NAMALWA (cell line): ENCODE results near the gene HSD17B3.
"Not testable (repeated sequence)": the region's sequence is repeated elsewhere in the genome, so short reads cannot be mapped to it uniquely, and the experiment has no call there.

Source experiments
- DNase-seq: peaks from one replicate; pipeline ENCODE4 v3.0.0-alpha.2; 2015; ENCODE audit warnings: low spot score

HSD17B3 gene

DNA sequence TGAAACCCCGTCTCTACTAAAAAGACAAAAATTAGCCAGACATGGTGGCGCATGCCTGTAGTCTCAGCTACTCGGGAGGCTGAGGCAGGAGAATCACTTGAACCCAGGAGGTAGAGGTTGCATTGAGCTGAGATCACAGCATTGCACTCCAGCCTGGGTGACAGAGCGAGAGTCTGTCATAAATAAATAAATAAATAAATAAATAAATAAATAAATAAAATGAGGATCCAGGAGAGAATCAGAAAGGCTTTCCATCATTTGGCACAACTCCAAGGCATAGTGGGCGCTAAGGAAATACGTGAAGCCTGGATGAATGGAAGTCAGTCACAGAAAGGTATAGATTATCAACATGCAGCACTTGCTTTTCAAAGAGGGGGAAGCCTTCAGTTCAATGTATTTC lies 65.6 kb downstream of the HSD17B3 start:
- not testable (repeated sequence) for DNase-seq

DNA sequence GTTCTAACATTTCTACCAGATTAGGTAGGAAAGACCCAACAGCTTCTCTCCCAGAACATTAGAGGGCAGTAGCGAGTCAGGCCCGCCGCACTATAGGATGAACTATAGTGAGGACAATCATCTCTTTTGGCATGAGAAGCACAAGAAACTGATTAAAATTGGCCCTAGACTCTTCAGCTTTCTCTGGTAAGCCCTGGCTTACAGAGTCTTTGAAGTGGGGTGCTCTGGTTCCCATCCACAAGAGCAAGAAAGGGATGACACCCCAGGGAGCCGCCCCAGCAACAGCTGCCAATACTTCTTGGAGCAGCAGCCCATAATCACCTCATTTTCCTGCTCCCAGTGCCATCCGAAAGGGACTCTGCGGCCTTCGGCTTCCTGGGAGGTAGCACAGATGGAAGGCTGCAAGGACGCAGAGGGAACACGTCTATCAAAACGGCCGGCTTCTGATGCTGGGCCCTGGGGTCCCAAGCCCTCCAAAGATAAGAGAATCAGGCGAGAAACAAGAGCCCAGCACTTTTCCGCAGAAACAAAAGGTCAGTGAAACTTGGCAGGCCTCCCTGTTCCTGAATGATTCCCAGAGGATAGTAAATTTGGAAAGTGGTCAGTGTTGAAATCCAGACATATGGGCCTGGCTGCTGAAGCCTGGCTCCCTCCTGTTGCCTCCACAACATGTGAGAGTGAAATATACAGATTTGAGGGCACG lies 69.3 kb downstream of the HSD17B3 start:
- DNase-seq: peak; percentile 70

GRCh38 chr9:96232164-96232538 lies 69.8 kb downstream of the HSD17B3 start:
- no peak for DNase-seq

DNA sequence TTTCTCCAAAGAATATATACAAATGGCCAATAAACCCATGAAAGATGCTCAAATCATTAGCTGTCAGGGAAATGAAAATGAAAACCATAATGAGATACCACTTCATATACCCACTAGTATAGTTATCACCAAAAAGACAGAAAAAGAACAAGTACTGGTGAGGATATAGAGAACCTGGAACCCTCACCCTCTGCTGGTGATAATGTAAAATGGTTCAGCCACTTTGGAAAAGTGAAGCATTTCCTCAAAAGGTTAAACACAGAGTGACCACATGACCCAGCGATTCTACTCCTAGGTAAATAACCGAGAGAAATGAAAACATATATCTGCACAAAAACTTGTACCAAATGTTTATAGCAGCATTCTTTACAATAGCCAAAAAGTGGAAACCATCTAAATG lies 72.0 kb downstream of the HSD17B3 start:
- DNase-seq: no peak

DNA sequence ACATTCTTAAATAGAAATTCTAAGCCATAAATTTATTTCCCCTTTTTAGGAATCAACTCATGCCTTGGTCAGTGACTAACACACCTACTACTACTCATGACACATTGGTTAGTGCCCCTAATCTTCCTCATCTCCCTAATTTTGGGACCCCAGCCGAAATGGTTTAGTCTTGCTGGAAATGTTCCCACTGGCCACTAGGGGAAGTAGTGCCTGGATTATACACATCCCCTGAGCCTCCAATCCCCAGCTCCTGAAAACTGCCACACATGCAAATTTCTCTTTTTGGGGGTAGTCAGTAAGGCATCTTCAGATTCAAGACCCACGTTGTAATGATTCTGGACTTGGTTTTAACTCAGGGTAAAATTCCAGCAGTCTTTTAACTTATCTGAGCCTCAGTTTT lies 79.8 kb downstream of the HSD17B3 start:
- DNase-seq: peak; percentile 24

- DNase-seq: no peak
Measured at GRCh38 chr9:96219900-96220257, 82.1 kb downstream of the HSD17B3 start.

- peak; percentile 35 for DNase-seq
Measured at GRCh38 chr9:96219026-96219899, 82.7 kb downstream of the HSD17B3 start.

DNA sequence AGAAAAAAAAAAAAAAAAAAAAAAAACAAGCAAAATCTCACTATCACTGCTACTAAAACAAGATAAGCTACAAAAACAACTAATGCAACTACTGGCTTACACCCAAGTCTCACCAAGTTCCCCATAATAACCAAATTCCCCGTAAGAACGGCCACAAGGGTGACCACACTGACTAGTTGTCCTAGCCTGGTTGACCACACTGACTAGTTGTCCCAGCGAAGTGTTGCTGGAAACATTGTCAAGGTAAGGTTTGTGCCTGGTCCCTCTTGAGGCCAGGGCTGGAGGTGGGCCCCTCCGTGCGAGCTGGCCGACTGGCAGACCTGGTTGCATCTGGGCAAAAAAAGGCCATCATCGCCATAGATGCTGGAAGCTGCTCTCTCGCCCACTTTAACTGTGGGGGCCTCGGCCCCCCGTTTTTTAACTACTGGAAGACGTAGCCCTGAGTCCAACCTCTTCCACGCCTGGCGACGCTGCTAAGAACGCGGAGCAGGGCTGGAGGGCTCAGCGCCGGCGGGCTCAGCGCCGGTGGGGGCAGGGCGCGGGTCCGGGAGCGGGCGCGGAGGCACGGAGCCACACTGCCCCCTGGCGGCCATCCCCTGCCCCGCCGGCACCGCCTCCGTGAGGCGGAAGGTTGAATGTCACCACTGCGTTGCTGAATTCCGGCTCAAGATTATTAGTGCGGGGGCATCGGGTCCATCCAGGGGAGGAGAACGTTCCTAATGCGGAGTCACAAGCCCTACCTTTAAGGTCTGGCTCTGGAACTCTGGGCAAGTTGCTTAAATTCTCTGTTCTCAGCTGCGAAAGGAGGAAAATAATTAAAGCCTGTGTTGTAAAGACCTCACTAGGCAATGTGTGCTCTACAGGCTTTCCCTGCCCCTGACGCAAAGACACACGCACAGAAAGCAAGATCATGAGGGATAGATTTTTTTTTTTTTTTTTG lies 84.0 kb downstream of the HSD17B3 start:
- peak; percentile 77 for DNase-seq

- DNase-seq: no peak
Measured at GRCh38 chr9:96217294-96217707, 84.7 kb downstream of the HSD17B3 start.

DNA sequence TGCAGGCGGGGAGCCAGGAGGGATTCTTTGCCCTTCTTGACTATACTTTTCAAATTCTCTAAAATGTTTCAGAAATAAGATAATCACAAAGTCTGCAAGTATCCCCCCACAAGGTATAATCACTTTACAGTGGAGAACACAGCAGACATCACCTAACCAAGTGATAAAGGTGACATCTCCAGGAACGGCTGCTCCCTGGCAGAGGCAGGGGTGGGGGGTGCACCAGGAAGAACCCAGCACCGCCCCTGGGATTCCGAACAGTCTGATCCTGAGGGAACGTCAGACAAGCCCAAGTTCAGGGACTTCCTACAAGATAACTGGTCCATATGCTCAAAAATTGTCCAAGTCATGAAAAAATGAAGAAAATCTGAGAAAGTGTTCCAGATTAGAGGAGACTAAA lies 85.4 kb downstream of the HSD17B3 start:
- no peak for DNase-seq

DNA sequence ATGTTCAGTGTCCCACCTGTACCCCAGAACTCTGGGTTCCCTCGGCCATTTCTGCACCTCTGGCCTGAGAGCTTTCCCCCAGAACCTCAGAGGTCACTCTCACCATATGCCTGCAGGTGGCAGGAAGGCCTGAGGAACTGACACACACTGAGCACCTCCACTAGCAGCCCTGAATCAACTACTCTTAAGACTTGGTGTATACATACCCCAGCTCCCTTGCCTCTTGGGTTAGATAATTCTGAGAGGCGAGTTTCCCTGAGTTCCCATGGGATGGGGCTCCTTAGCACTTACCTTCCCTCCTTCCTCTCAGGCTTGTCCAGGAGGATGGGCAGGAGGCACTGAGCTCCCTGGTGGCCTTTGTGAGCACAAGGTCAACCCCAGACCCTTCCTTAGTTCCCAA lies 86.1 kb downstream of the HSD17B3 start:
- no peak for DNase-seq

DNA sequence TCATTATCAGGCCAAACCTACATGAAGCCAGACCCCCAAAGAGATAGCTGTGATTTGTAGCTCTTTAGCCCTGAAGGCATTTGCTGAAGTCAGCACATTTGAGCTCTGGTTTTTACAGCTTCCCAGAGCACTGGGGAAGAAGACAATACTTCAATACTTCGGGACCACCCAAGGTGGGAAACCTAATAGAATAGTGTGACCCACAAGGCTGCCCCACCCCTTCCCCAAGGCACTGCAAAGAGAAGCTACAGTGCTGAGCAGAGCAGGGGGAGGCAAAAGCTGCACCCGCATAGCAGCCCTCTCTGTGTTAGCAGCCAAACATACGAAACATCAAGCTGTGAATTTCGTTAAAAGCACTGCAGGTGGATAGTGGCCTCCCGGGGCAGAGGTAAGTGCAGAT lies 87.3 kb downstream of the HSD17B3 start:
- DNase-seq: no peak

GRCh38 chr9:96209407-96210271 lies 92.3 kb downstream of the HSD17B3 start:
- no peak for DNase-seq

DNA sequence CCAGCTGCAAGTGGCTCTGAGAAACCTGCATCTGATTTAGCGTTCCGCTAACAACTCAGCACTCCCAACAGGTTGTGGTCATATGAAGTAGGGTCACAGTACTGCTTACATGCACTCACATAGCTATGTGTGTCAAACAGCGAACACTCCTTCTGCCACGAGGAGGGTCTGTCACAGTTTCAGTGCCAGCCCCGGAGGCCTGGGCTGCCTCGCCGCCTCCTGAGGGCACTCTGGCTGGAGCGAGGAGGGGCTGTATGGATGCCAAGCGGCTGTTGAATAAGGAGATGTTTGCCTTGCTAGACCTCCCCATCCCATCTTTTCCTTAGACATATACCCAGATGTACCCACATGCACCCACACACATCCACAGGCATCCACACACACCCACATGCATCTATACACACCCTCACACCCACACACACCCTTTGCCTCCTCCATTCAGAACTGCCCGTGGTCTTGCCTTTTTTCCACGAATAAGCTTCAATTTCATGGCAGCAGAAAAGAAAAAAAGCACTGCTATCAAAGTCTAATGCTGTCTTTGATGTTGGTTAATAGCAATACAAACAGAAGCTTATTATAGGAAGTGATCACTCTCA lies 95.7 kb downstream of the HSD17B3 start:
- DNase-seq: no peak

GRCh38 chr9:96204853-96205252 lies 97.1 kb downstream of the HSD17B3 start:
- DNase-seq: no peak

GRCh38 chr9:96203867-96204501 lies 98.0 kb downstream of the HSD17B3 start:
- DNase-seq: no peak

GRCh38 chr9:96202971-96203780 lies 98.8 kb downstream of the HSD17B3 start:
- no peak for DNase-seq

- DNase-seq: no peak
Measured at GRCh38 chr9:96201140-96201539, 100.8 kb downstream of the HSD17B3 start.

DNA sequence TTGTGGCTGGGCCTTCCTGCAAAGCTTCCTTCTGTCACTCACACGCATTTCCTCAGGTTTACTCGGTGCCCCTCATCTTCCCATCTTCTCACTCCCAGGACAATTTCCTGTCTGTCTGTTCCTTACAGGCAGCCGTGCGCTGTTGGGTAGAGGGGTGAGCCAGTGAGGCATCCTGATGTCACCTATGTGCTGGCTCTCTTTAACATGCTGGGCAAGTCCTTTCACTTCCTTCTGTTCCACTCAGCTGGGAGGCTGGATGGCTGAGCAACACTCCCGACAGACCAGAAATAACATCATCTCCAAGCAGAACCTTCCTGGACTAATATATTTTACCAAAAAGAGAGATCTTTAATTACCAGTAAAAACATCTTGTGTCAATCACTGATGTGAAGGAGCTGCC lies 103.0 kb downstream of the HSD17B3 start:
- no peak for DNase-seq

DNA sequence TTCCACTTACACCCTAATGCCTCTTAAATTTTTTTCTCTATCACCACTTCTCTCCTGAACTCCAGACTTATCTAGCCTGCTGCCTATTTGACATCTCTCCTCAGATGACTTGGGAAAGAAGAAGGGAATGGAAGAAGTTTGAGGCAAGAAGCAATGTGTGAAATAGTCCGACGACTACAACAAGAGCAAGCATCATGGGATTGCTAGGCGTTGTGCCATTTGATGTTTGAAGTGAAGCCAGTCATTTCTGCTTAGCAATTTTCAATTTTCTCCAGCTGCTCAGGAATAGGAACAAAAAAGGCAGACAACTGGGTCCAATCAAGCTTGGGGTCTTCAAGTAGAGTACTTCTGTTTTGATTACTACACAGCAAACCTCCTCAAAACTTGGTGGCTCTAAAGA lies 106.4 kb downstream of the HSD17B3 start:
- DNase-seq: no peak
